ENCODE results near the gene FNDC8. TPM values are rescaled to one million over a fixed set of nuclear protein-coding genes. Genes with fewer than 3 reads are reported as not detected.

FNDC8 gene
- total and polyA plus RNA-seq, 9 of the 15 experiments (the other 6 are each of a cell fraction or from before 2014, with no cell fraction given): 0.04 TPM; not detected in 8

DNA sequence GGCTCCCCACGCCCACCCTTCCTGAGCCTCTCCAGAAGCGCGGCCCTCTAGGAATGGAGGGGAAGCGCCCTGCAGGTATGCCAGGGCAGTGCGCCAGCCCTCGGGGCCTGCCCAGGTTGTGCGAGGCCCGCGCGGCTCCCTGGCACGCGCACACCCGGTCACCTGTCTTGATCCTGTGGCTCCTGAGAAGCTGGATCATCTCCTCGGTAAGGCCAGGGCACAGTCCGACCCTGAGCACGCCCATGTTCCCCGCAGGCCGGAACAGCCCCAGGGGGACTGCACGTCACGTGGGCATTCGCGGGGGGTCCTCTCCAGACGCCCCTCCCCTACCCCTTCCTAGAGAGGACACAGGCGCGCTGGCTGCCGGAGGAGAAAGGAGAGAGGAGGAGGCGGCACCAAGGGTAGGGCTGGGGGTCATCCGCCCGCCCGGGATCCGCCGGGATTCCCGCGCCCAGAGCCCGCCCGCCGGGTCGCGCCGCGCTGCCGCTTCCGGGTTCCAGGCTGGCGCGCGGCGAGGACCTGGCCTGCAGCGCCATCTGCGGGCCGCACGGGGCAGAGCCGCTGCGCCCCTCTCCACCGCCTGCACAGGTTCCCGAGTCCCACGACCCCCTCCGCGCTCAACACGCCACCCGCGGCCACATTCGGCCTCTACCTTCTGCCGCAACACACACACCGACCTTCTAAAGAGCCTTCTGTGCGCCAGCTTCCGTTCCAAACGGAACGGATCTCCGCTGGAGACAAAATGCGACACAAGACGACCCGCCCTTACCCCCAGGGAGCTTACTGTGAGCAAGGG, 1.8 kb upstream of the FNDC8 start, which contains the start of gene RAD51D (continued):
- TF ChIP-seq, protein P1, sequence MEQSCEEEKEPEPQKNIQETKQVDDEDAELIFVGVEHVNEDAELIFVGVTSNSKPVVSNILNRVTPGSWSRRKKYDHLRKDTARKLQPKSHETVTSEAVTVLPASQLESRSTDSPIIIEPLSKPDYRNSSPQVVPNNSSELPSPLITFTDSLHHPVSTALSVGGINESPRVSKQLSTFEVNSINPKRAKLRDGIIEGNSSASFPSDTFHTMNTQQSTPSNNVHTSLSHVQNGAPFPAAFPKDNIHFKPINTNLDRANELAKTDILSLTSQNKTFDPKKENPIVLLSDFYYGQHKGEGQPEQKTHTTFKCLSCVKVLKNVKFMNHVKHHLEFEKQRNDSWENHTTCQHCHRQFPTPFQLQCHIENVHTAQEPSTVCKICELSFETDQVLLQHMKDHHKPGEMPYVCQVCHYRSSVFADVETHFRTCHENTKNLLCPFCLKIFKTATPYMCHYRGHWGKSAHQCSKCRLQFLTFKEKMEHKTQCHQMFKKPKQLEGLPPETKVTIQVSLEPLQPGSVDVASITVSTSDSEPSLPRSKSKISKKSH (CRISPR knock-in tag; IDR thresholded peaks at IDR 0.05): no peak
- TF ChIP-seq ZNF347 (CRISPR knock-in tag; IDR thresholded peaks at IDR 0.05; ENCODE audit: low read depth) (no peak), ERF (CRISPR knock-in tag; IDR thresholded peaks at IDR 0.05) (no peak), ZNF212 (CRISPR knock-in tag; IDR thresholded peaks at IDR 0.05) (no peak), RBBP5 (IDR thresholded peaks at IDR 0.05; ENCODE audit: borderline replicate concordance, insufficient read depth, low read length, poor library complexity, severe bottlenecking) (no peak), KDM1A (IDR thresholded peaks at IDR 0.05) (no peak), ZNF583 (CRISPR knock-in tag; IDR thresholded peaks at IDR 0.05) (no peak), ZNF76 (CRISPR knock-in tag; IDR thresholded peaks at IDR 0.05; ENCODE audit: borderline replicate concordance) (no peak), RBM25 (IDR thresholded peaks at IDR 0.05; ENCODE audit: low read depth, low read length, severe bottlenecking) (peak; percentile 69), ZFX (CRISPR knock-in tag; IDR thresholded peaks at IDR 0.05) (peak; percentile 86), SAP30 (IDR thresholded peaks at IDR 0.05; ENCODE audit: borderline replicate concordance, insufficient read depth, low read depth, low read length, poor library complexity, severe bottlenecking) (peak; percentile 29), CBX2 (IDR thresholded peaks at IDR 0.05; ENCODE audit: insufficient read depth, low read length, poor library complexity, severe bottlenecking) (no peak), ZNF408 (CRISPR knock-in tag; IDR thresholded peaks at IDR 0.05; ENCODE audit: low read depth) (no peak)
- TF ChIP-seq, protein P2, sequence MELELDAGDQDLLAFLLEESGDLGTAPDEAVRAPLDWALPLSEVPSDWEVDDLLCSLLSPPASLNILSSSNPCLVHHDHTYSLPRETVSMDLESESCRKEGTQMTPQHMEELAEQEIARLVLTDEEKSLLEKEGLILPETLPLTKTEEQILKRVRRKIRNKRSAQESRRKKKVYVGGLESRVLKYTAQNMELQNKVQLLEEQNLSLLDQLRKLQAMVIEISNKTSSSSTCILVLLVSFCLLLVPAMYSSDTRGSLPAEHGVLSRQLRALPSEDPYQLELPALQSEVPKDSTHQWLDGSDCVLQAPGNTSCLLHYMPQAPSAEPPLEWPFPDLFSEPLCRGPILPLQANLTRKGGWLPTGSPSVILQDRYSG (tag; conservative IDR thresholded peaks at IDR 0.05; ENCODE audit: low read depth): no peak
- TF ChIP-seq, protein P3, sequence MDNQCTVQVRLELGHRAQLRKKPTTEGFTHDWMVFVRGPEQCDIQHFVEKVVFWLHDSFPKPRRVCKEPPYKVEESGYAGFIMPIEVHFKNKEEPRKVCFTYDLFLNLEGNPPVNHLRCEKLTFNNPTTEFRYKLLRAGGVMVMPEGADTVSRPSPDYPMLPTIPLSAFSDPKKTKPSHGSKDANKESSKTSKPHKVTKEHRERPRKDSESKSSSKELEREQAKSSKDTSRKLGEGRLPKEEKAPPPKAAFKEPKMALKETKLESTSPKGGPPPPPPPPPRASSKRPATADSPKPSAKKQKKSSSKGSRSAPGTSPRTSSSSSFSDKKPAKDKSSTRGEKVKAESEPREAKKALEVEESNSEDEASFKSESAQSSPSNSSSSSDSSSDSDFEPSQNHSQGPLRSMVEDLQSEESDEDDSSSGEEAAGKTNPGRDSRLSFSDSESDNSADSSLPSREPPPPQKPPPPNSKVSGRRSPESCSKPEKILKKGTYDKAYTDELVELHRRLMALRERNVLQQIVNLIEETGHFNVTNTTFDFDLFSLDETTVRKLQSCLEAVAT (IDR thresholded peaks at IDR 0.05): 0 out of 4 replicates have a peak, but pooled peaks of 1 of the 2 experiments have one; percentile 3
- TF ChIP-seq, protein P4, sequence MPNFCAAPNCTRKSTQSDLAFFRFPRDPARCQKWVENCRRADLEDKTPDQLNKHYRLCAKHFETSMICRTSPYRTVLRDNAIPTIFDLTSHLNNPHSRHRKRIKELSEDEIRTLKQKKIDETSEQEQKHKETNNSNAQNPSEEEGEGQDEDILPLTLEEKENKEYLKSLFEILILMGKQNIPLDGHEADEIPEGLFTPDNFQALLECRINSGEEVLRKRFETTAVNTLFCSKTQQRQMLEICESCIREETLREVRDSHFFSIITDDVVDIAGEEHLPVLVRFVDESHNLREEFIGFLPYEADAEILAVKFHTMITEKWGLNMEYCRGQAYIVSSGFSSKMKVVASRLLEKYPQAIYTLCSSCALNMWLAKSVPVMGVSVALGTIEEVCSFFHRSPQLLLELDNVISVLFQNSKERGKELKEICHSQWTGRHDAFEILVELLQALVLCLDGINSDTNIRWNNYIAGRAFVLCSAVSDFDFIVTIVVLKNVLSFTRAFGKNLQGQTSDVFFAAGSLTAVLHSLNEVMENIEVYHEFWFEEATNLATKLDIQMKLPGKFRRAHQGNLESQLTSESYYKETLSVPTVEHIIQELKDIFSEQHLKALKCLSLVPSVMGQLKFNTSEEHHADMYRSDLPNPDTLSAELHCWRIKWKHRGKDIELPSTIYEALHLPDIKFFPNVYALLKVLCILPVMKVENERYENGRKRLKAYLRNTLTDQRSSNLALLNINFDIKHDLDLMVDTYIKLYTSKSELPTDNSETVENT (CRISPR knock-in tag; IDR thresholded peaks at IDR 0.05): peak; percentile 59; the same call in 1 of the 2 replicates
- TF ChIP-seq, protein P5, sequence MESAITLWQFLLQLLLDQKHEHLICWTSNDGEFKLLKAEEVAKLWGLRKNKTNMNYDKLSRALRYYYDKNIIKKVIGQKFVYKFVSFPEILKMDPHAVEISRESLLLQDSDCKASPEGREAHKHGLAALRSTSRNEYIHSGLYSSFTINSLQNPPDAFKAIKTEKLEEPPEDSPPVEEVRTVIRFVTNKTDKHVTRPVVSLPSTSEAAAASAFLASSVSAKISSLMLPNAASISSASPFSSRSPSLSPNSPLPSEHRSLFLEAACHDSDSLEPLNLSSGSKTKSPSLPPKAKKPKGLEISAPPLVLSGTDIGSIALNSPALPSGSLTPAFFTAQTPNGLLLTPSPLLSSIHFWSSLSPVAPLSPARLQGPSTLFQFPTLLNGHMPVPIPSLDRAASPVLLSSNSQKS (CRISPR knock-in tag; IDR thresholded peaks at IDR 0.05): no peak
